OCI-LY7 (cell line): ENCODE data around the gene CACNB2. TPM values are rescaled to one million over a fixed set of nuclear protein-coding genes. Genes with fewer than 3 reads are reported as not detected.
"Not testable (repeated sequence)": the region's sequence is repeated elsewhere in the genome, so short reads cannot be mapped to it uniquely, and the experiment has no call there.

ENCODE experiments used
- BruUV-seq: library from RNA; stranded (reverse); fragments of 400-500 nt; replicated peaks from 2 replicates; lab custom pipeline; 2021; lab: Mats Ljungman, UMichigan
- CTCF ChIA-PET: fragments of 300-600 bp; sonication (Branson Sonifier 250); formaldehyde crosslinking; loops from one replicate; lab custom pipeline; 2022; ENCODE audit warnings: antibody characterized with exemption; ENCODE audit not compliant: unreplicated experiment; lab: Charles Lee
- POLR2A ChIA-PET: fragments of 300-600 bp; sonication (Branson Sonifier 250); formaldehyde crosslinking; loops from one replicate; lab custom pipeline; 2022; ENCODE audit warnings: antibody characterized with exemption; lab: Charles Lee
- DNase-seq: peaks from one replicate; pipeline ENCODE4 v3.0.0-alpha.2; 2015; ENCODE audit warnings: low spot score
- H2AFZ ChIP-seq: fragments of 200-600 bp; sonication (generic), shearing (Covaris generic); 2 replicates; pipeline ENCODE4 v1.6.1; 2014; ENCODE audit warnings: mild to moderate bottlenecking, antibody characterized with exemption, low read length, moderate library complexity
- H3K27ac ChIP-seq: fragments of 200-600 bp; sonication (generic); 2 replicates; pipeline ENCODE4 v1.5.1; 2014; ENCODE audit warnings: mixed run types, low read depth, mild to moderate bottlenecking, moderate library complexity, low read length, inconsistent platforms; ENCODE audit not compliant: poor library complexity, severe bottlenecking
- H3K36me3 ChIP-seq: fragments of 200-600 bp; sonication (generic); 2 replicates; pipeline ENCODE4 v1.6.1; 2014; ENCODE audit warnings: mild to moderate bottlenecking, antibody characterized with exemption, low read length, moderate library complexity, mixed read lengths; ENCODE audit not compliant: insufficient read depth
- H3K4me1 ChIP-seq: fragments of 200-600 bp; sonication (generic); 2 replicates; pipeline ENCODE4 v1.5.1; 2014; ENCODE audit warnings: mild to moderate bottlenecking, low read length; ENCODE audit not compliant: insufficient read depth, poor library complexity, severe bottlenecking
- H3K4me2 ChIP-seq: fragments of 200-600 bp; sonication (generic); 2 replicates; pipeline ENCODE4 v1.6.1; 2014; ENCODE audit warnings: mild to moderate bottlenecking, low read length
- H3K4me3 ChIP-seq: fragments of 200-600 bp; sonication (generic); 2 replicates; pipeline ENCODE4 v1.5.1; 2014; ENCODE audit warnings: mild to moderate bottlenecking, low read depth, low read length; ENCODE audit not compliant: poor library complexity, severe bottlenecking
- H3K79me2 ChIP-seq: fragments of 200-600 bp; sonication (generic); 2 replicates; pipeline ENCODE4 v1.6.1; 2016; ENCODE audit warnings: low read depth, mild to moderate bottlenecking, low read length, moderate library complexity, mixed read lengths; ENCODE audit not compliant: insufficient read depth
- H3K9me2 ChIP-seq: fragments of 200-600 bp; sonication (generic); 2 replicates; pipeline ENCODE4 v1.6.1; 2016; ENCODE audit warnings: mild to moderate bottlenecking, low read length, mixed read lengths; ENCODE audit not compliant: insufficient read depth
- H3K9me3 ChIP-seq: fragments of 200-600 bp; sonication (generic); 2 replicates; pipeline ENCODE4 v1.6.1; 2014; ENCODE audit warnings: mild to moderate bottlenecking, mixed run types, low read length, mixed read lengths
- H4K20me1 ChIP-seq: fragments of 200-600 bp; sonication (generic); 2 replicates; pipeline ENCODE4 v1.6.1; 2014; ENCODE audit warnings: mild to moderate bottlenecking, antibody characterized with exemption, low read length, moderate library complexity, mixed read lengths; ENCODE audit not compliant: insufficient read depth
- CTCF ChIP-seq: fragments of 200-600 bp; sonication (generic); conservative IDR thresholded peaks from 2 replicates; pipeline ENCODE4 v1.5.1; 2014; ENCODE audit warnings: mild to moderate bottlenecking, antibody characterized with exemption, low read length, moderate library complexity, mixed read lengths
- EZH2phosphoT487 ChIP-seq: fragments of 200-600 bp; sonication (generic); IDR thresholded peaks from 2 replicates; pipeline ENCODE4 v1.6.1; 2018; ENCODE audit warnings: low read depth, borderline replicate concordance, mild to moderate bottlenecking, mixed run types, antibody characterized with exemption, low read length, moderate library complexity, mixed read lengths
- intact Hi-C: fragments of 100-400 bp; cut with micrococcal nuclease; formaldehyde crosslinking; loops from one replicate; pipeline ENCODE4 v1.10.0; 2022; ENCODE audit not compliant: unreplicated experiment
- total RNA-seq, 2 experiments: library from RNA; depleted of rRNA in 1 of 2; stranded (reverse); fragments of >200 nt in 1 of 2; shearing (Covaris generic) in 1 of 2; gene quantifications; 2 replicates each; pipeline ENCODE4 v1.2.3, GENCODE V29; 2014 to 2022

CACNB2 gene
- total RNA-seq, 2 experiments from 2014 or later, result not detected

- Histone ChIP-seq H3K4me1 (no peaks in the 10 kb centered on the region), H3K27ac (no peak overlapping the region), H3K79me2 (no peaks in the 10 kb centered on the region), H3K9me2 (no peaks in the 10 kb centered on the region), H4K20me1 (no peaks in the 10 kb centered on the region), H3K9me3 (peaks cover 9% of the 10 kb centered on the region; the same call in 1 of the 2 replicates), H2AFZ (no peak overlapping the region), H3K4me2 (no peak overlapping the region), H3K4me3 (no peak overlapping the region), H3K36me3 (peaks cover 84% of the 10 kb centered on the region)
- intact Hi-C loops, result no loop called here
- no TSS peak for BruUV-seq
- POLR2A ChIA-PET, result no interaction called here
- DNase-seq, result no peak
- TF ChIP-seq EZH2phosphoT487 (no peak), CTCF (peak; percentile 63)
- CTCF ChIA-PET, result no interaction called here
Measured at GRCh38 chr10:18583575-18584270, 443.5 kb downstream of the CACNB2 start.

- H3K4me1 ChIP-seq, H3K79me2 ChIP-seq, H3K27ac ChIP-seq, POLR2A ChIA-PET, H4K20me1 ChIP-seq, H3K9me2 ChIP-seq, DNase-seq, H2AFZ ChIP-seq, H3K4me3 ChIP-seq, BruUV-seq, H3K9me3 ChIP-seq, intact Hi-C loops, CTCF ChIA-PET, H3K4me2 ChIP-seq: not testable (repeated sequence)
- H3K36me3 ChIP-seq, result peaks cover 63% of the 10 kb centered on the region
Measured at GRCh38 chr10:18586637-18587036, 446.4 kb downstream of the CACNB2 start.

GRCh38 chr10:18591141-18591540 lies 450.9 kb downstream of the CACNB2 start:
- H3K79me2 ChIP-seq, DNase-seq, H3K9me2 ChIP-seq, H4K20me1 ChIP-seq, CTCF ChIA-PET, BruUV-seq, H3K4me1 ChIP-seq, H3K27ac ChIP-seq, intact Hi-C loops, H2AFZ ChIP-seq, H3K4me2 ChIP-seq, H3K9me3 ChIP-seq, H3K4me3 ChIP-seq: not testable (repeated sequence)
- H3K36me3 ChIP-seq, result peaks cover 51% of the 10 kb centered on the region
- POLR2A ChIA-PET, result interaction anchor here (0.6 to 1.3 kb wide), 3 partner anchors 9 to 511 kb away, joined by 3 read pairs; no protein-coding TSS in a partner anchor

Other genes with a start within 250 kb of the CACNB2 start
- not detected in 2 replicates for gene SLC39A12, start 188.5 kb upstream of the CACNB2 start, total RNA-seq (2014; rRNA removed; shearing (Covaris generic))
- gene SLC39A12, start 188.5 kb upstream of the CACNB2 start, total RNA-seq (2022), result not detected in 2 replicates